ENCODE measurements around the gene AK2. TPM values are rescaled to one million over a fixed set of nuclear protein-coding genes. Genes with fewer than 3 reads are reported as not detected.

Gene AK2
- total RNA-seq, 1 donor from 2014 or later: 74.6 TPM

DNA sequence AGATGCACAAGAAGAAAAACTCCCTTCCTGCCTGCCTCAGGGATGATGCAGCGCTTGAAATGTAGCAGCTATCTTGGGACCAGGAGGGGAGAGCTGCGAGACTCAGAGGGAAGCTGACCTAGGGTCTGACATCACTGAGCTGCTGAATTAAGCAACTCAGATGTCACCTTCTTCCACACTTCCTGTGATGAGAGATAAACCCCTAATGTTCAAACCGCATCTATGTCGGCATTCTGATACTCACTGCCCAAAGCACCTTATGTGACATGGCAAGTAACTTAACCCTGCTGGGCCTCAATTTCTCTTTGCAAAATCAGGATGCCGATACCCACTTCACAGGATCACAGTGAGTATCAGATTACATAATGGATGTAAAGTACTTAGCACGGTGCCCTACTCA is 9.1 kb upstream of the AK2 start:
- H3K4me1 Mint-ChIP-seq (ENCODE audit: unreplicated experiment): no peaks in the 10 kb centered on the region
- DNase-seq (ENCODE audit: low spot score): no peak
- no peak overlapping the region for H3K27ac Mint-ChIP-seq (ENCODE audit: unreplicated experiment)
- TF ChIP-seq, protein P1, sequence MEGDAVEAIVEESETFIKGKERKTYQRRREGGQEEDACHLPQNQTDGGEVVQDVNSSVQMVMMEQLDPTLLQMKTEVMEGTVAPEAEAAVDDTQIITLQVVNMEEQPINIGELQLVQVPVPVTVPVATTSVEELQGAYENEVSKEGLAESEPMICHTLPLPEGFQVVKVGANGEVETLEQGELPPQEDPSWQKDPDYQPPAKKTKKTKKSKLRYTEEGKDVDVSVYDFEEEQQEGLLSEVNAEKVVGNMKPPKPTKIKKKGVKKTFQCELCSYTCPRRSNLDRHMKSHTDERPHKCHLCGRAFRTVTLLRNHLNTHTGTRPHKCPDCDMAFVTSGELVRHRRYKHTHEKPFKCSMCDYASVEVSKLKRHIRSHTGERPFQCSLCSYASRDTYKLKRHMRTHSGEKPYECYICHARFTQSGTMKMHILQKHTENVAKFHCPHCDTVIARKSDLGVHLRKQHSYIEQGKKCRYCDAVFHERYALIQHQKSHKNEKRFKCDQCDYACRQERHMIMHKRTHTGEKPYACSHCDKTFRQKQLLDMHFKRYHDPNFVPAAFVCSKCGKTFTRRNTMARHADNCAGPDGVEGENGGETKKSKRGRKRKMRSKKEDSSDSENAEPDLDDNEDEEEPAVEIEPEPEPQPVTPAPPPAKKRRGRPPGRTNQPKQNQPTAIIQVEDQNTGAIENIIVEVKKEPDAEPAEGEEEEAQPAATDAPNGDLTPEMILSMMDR (IDR thresholded peaks at IDR 0.05; ENCODE audit: unreplicated experiment): no peak
- no peaks in the 10 kb centered on the region for H3K9me3 Mint-ChIP-seq (ENCODE audit: unreplicated experiment)
- peaks cover 7% of the 10 kb centered on the region for H3K36me3 Mint-ChIP-seq (ENCODE audit: low read depth, unreplicated experiment)
- H3K27me3 Mint-ChIP-seq (ENCODE audit: unreplicated experiment): peaks cover 2% of the 10 kb centered on the region
- no peak overlapping the region for H3K4me3 Mint-ChIP-seq (ENCODE audit: unreplicated experiment)

DNA sequence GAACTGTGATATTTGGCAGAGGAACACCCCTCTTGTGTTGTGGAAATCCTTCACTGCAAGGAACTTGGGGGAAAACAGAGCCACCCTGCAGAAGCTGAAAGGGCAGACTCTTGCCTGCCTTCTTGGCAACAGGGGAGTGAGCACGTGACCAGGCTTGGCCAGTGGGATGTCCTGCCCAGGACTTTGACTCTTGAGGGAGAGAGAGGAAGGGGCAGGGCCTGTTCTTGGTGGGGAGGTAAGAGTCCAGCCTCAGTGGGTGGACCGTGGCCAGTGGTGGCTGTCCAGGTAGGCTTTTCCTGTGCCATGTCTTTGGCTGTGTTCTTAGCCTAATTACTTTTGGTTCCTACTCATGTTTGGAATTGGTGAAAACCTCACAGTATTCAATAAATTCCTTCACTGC is 8.6 kb upstream of the AK2 start:
- no peak overlapping the region for H3K4me3 Mint-ChIP-seq (ENCODE audit: unreplicated experiment)
- H3K36me3 Mint-ChIP-seq (ENCODE audit: low read depth, unreplicated experiment): peaks cover 1% of the 10 kb centered on the region
- DNase-seq (ENCODE audit: low spot score): no peak

DNA sequence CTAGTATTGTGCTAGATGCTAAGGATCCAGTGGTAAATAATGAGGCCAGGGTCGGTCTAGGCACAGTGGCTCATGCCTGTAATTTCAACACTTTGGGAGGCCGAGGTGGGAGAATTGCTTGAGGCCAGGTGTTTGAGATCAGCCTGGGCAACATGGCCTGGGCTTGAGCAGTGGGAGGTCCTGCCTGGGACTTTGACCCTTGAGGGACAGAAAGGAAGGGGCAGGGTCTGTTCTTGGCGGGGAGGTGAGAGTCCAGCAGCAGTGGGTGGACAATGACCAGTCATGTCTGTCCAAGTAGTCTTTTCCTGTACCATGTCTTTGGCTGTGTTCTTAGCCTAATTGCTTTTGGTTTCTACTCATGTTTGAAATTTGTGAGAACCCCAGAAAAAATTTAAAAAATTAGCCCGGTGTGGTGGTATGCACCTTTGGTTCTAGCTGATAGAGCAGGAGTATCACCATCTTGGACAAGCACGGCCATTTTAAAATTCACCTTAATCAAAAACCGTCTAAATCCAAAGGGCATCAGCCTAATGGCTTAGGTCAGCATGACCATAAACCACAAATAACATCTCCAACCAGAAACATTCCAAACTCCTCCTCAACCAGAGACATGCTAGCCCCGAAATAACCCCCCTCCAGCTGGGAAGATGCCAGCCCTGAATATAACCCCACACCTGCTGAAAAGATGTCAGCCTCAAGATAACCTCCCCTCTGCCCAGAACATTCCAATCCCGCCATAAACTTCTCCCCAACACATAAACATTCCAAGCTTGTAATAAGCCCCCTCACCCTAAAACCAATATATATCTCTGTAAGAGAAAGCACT is 6.8 kb upstream of the AK2 start:
- H3K9me3 Mint-ChIP-seq (ENCODE audit: unreplicated experiment): no peaks in the 10 kb centered on the region
- no peak for DNase-seq (ENCODE audit: low spot score)
- H3K27me3 Mint-ChIP-seq (ENCODE audit: unreplicated experiment): peaks cover 2% of the 10 kb centered on the region
- no peak overlapping the region for H3K27ac Mint-ChIP-seq (ENCODE audit: unreplicated experiment)
- H3K36me3 Mint-ChIP-seq (ENCODE audit: low read depth, unreplicated experiment): no peaks in the 10 kb centered on the region
- H3K4me3 Mint-ChIP-seq (ENCODE audit: unreplicated experiment): no peak overlapping the region
- H3K4me1 Mint-ChIP-seq (ENCODE audit: unreplicated experiment): peaks cover 6% of the 10 kb centered on the region
- TF ChIP-seq, protein P1 (IDR thresholded peaks at IDR 0.05; ENCODE audit: unreplicated experiment): no peak

More for the DNA sequence above, 8.6 kb upstream of the AK2 start:
- peaks cover 2% of the 10 kb centered on the region for H3K27me3 Mint-ChIP-seq (ENCODE audit: unreplicated experiment)
- H3K4me1 Mint-ChIP-seq (ENCODE audit: unreplicated experiment): no peaks in the 10 kb centered on the region
- no peak overlapping the region for H3K27ac Mint-ChIP-seq (ENCODE audit: unreplicated experiment)
- H3K9me3 Mint-ChIP-seq (ENCODE audit: unreplicated experiment): no peaks in the 10 kb centered on the region
- TF ChIP-seq, protein P1 (IDR thresholded peaks at IDR 0.05; ENCODE audit: unreplicated experiment): no peak

GRCh38 chr1:33042831-33043230 is 6.1 kb upstream of the AK2 start:
- Mint-ChIP-seq H3K27me3 (ENCODE audit: unreplicated experiment) (peaks cover 2% of the 10 kb centered on the region), H3K9me3 (ENCODE audit: unreplicated experiment) (no peaks in the 10 kb centered on the region), H3K27ac (ENCODE audit: unreplicated experiment) (no peak overlapping the region), H3K36me3 (ENCODE audit: low read depth, unreplicated experiment) (no peaks in the 10 kb centered on the region), H3K4me3 (ENCODE audit: unreplicated experiment) (no peak overlapping the region), H3K4me1 (ENCODE audit: unreplicated experiment) (peaks cover 6% of the 10 kb centered on the region)
- TF ChIP-seq, protein P1 (IDR thresholded peaks at IDR 0.05; ENCODE audit: unreplicated experiment): no peak
- DNase-seq (ENCODE audit: low spot score): no peak

GRCh38 chr1:33041026-33041425 is 4.3 kb upstream of the AK2 start:
- Mint-ChIP-seq H3K36me3 (ENCODE audit: low read depth, unreplicated experiment) (no peaks in the 10 kb centered on the region), H3K4me1 (ENCODE audit: unreplicated experiment) (peaks cover 9% of the 10 kb centered on the region), H3K4me3 (ENCODE audit: unreplicated experiment) (no peak overlapping the region), H3K9me3 (ENCODE audit: unreplicated experiment) (no peaks in the 10 kb centered on the region), H3K27me3 (ENCODE audit: unreplicated experiment) (peaks cover 6% of the 10 kb centered on the region), H3K27ac (ENCODE audit: unreplicated experiment) (no peak overlapping the region)
- TF ChIP-seq, protein P1 (IDR thresholded peaks at IDR 0.05; ENCODE audit: unreplicated experiment): no peak
- DNase-seq (ENCODE audit: low spot score): no peak

Data from endothelial cell (in vitro differentiated cells).